Hematopoietic multipotent progenitor cell treated with erythropoietin and hydrocortisone succinate and interleukin-3 and kit ligand, for 8 days (in vitro differentiated cells): ENCODE results near the gene NEAT1.
A peak's percentile ranks its signal among the peaks of the same experiment; 100 is the strongest.
"Not testable (repeated sequence)": the region's sequence is repeated elsewhere in the genome, so short reads cannot be mapped to it uniquely, and the experiment has no call there.

Experiments used
- DNase-seq: peaks from one replicate; pipeline ENCODE4 v3.0.0-alpha.2; 2015

Gene NEAT1

GRCh38 chr11:65435411-65435931 lies 12.9 kb downstream of the NEAT1 start:
- no peak for DNase-seq

- no peak for DNase-seq
Observed at GRCh38 chr11:65435981-65436411, 13.4 kb downstream of the NEAT1 start.

- peak; percentile 19 for DNase-seq
Observed at GRCh38 chr11:65436412-65437032, 13.9 kb downstream of the NEAT1 start.

GRCh38 chr11:65437436-65438227 lies 15.0 kb downstream of the NEAT1 start:
- DNase-seq: no peak

GRCh38 chr11:65438257-65439151 lies 15.9 kb downstream of the NEAT1 start:
- DNase-seq: peak; percentile 4

GRCh38 chr11:65439331-65440181 lies 17.0 kb downstream of the NEAT1 start:
- DNase-seq: peak; percentile 27

- DNase-seq: no peak
Observed at GRCh38 chr11:65440831-65441499, 18.4 kb downstream of the NEAT1 start.

- DNase-seq: peak; percentile 70
Observed at GRCh38 chr11:65442842-65443331, 20.3 kb downstream of the NEAT1 start.

- no peak for DNase-seq
Observed at GRCh38 chr11:65444314-65445051, 21.9 kb downstream of the NEAT1 start.

- DNase-seq: no peak
Observed at GRCh38 chr11:65445101-65445603, 22.6 kb downstream of the NEAT1 start.

GRCh38 chr11:65445604-65446445 lies 23.2 kb downstream of the NEAT1 start:
- DNase-seq: no peak

GRCh38 chr11:65446446-65447277 lies 24.1 kb downstream of the NEAT1 start:
- DNase-seq: no peak

- DNase-seq: no peak
Observed at GRCh38 chr11:65448074-65448417, 25.4 kb downstream of the NEAT1 start.

- no peak for DNase-seq
Observed at GRCh38 chr11:65448418-65449105, 26.0 kb downstream of the NEAT1 start.

- not testable (repeated sequence) for DNase-seq
Observed at GRCh38 chr11:65451301-65451700, 28.7 kb downstream of the NEAT1 start.

GRCh38 chr11:65452259-65452658 lies 29.7 kb downstream of the NEAT1 start:
- not testable (repeated sequence) for DNase-seq

- no peak for DNase-seq
Observed at GRCh38 chr11:65452806-65453490, 30.4 kb downstream of the NEAT1 start.
